EL (cell line): ENCODE measurements around the gene MMP2.

Experiments used
- DNase-seq: peaks from one replicate; pipeline ENCODE4 v3.0.0-alpha.2; 2016

Gene MMP2

DNA sequence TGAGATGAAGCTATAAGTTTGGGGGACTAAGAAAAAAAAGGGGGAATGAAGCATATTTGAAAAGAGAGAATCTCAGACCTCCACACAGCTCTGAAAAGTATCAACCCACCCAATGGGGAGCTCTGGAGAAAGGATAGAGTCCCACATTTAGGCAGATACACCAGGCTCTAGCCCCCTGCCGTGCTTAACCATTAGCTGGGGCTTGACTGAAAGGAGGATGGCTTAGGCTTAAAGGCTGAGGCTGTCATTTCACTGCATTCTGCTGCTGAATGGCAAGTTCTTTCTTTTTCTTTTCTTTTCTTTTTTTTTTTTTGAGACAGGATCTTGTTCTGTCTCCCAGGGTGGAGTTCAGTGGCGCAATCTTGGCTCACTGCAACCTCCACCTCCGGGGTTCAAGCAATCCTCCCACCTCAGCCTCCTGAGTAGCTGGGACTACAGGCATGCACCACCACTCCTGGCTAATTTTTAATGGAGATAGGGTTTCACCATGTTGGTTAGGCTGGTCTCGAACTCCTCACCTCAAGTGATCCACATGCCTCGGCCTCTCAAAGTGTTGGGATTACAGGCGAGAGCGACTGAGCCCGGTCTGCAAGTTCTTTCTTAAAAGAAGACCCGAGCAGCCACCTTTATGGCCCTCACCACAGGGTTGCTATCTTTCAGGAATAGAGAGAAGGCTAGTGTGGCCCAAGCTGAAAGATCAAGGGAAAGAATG, 9.0 kb upstream of the MMP2 start:
- DNase-seq: no peak

GRCh38 chr16:55470533-55471371, 8.2 kb upstream of the MMP2 start:
- DNase-seq: peak; percentile 71

GRCh38 chr16:55471448-55472097, 7.4 kb upstream of the MMP2 start:
- peak; percentile 89 for DNase-seq

- no peak for DNase-seq
These were observed 5.4 kb upstream of the MMP2 start for GRCh38 chr16:55473587-55473986.

GRCh38 chr16:55474821-55475220, 4.2 kb upstream of the MMP2 start:
- DNase-seq: no peak

GRCh38 chr16:55475919-55476318, 3.1 kb upstream of the MMP2 start:
- DNase-seq: no peak

DNA sequence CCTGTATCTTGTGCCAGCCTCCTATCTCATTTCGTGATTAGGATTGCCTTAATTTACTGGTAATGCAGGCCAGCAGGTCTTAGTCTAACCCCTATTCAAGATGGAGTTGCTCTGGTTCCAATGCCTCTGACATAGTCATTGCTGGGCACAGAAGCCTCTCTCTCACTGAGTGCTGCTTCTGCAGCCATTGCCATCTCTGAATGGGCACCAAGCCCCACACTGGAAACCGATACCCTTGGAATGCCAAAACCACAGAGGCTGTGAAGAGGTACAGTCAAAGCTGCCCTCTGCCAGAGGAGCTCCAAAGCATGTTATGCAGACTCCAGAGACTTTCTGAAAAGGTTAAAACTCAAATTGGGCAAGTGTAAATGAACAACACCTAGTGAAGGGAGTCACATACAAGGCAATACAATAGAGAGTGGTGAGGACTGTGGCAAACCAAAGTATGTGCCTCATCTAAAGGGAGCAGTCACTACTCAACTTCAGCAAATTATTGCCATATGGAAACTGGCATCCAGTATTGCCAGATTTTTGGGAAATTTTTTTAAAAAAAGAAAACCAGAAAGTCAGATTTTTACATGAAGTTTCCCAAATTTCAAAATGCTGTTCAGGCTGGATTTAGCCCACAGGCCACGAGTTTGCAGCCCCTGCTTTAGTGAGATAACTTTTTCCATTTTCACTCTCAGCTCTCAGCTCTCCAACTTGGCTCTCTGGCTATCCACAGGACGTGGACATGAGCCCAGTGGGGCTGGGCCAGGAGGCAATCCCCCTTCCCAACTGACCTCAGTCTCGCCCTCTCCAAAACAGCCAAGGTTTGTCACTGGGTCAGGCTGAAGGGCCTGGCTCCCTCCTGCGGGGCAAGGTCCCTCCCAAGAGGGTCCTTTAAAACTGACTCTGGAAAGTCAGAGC, 2.1 kb upstream of the MMP2 start:
- DNase-seq: no peak

- DNase-seq: no peak
These were observed 1.3 kb upstream of the MMP2 start for GRCh38 chr16:55477736-55478135.

DNA sequence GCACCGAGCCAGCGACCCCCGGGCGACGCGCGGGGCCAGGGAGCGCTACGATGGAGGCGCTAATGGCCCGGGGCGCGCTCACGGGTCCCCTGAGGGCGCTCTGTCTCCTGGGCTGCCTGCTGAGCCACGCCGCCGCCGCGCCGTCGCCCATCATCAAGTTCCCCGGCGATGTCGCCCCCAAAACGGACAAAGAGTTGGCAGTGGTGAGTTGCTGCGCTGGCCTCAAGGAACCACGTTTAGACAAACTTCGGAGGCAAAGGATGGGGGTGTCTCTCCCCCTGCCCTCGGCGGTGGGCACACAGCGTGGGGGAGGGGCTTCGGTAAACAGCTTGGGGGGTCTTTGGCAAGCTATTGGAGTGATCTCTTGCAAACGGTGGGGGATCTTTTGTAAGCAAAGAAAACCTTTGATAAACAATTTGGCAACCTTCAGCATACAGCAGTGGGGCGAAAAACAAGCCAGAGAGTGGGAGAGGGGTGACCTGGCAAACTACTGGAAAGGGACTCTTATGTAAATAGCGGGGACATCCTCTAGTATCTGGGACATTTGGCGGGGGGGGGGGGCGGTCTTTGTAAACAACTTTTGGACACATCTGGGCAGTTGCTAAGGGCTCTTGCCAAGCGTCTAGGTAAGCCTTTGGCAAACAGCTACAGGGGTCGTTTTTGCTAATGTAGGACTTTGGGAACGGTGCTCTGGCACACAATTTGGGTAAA, 587 bp downstream of the MMP2 start:
- DNase-seq: peak; percentile 26

- DNase-seq: peak; percentile 91
These were observed 1.2 kb downstream of the MMP2 start for GRCh38 chr16:55480228-55480655.

DNA sequence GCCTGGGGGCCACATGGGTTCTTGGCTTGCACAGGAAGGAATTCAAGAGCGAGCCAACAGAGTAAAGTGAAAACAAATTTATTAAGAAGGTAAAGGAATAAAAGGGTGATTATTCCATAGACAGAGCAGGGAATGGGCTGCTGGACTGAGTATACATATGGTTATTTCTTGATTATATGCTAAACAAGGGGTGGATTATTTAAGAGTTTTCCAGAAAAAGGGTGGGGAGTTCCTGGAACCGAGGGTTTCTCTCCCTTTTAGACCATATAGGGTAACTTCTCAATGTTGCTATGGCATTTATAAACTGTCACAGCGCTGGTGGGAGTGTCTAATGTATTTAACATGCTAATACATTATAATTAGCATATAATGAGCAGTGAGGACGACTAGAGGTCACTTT, 2.0 kb downstream of the MMP2 start:
- DNase-seq: no peak

GRCh38 chr16:55482056-55482455, 3.1 kb downstream of the MMP2 start:
- peak; percentile 43 for DNase-seq

GRCh38 chr16:55487048-55487803, 8.2 kb downstream of the MMP2 start:
- DNase-seq: peak; percentile 77

GRCh38 chr16:55488306-55488705, 9.3 kb downstream of the MMP2 start:
- no peak for DNase-seq

DNA sequence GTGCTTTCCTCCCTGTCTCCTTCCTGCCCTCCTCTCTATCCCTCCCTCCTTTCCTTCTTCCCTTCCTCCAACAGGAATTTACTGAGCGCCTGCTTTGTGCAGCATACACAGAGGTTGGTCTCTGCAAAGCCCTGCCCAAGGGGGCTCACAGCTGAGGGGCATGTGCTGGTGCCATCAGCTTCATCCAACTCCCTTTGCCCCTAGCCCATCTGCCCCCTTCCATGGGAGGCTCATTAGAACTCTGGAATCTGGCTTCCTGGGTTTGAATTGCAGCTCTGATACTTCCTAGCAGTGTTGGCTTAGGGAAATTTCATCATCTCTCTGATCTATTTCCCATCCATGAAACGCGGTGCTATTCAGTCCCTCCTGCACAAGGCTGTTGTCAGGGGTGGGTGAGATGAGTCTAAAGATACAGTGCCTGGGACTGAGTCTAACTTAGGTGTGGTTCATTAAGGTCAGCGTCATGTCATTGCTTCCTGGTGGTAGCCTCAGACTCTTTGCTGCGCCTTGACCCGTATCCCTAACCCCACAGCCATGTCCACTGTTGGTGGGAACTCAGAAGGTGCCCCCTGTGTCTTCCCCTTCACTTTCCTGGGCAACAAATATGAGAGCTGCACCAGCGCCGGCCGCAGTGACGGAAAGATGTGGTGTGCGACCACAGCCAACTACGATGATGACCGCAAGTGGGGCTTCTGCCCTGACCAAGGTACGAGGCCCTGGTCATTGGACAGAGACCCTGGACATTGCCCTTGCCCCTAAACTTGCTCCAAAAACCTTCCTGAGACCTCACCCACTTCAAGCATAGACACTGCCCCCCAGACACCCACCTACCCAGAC, 10.3 kb downstream of the MMP2 start:
- no peak for DNase-seq

DNA sequence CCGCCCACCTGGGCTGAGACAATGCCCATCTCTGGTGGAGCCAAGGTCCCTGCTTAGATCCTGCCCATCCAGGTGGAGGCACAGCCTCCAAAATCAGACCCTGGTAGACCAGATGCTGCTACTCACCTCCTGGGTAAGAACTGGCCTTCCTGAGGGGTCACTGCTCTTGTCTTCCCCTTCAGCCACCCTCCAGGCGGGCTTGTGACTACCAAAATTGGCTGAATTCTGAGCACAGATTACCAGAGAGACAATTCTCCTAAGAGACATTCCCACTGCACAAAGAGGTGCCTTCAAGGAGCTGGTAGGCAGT, 10.9 kb downstream of the MMP2 start:
- DNase-seq: no peak

DNA sequence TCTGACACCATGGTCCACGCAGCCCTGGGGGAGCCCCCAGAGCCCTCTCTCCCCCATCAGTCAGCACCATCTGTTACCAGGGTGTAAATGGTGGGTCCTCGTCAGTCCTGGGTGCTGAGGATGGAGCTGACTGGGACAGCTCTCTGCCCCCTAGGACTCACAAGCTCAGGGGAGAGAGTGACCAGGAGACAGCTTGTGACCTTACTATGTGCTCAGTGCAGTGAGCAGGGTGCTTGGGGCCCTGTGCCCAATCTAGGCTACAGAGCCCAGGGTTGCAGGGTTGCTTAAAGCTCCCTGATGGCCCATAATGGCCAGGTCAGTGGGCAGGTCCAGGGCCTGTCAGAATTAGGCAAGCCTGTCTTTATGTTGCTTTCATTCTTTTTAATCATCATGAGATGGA, 11.3 kb downstream of the MMP2 start:
- DNase-seq: no peak

DNA sequence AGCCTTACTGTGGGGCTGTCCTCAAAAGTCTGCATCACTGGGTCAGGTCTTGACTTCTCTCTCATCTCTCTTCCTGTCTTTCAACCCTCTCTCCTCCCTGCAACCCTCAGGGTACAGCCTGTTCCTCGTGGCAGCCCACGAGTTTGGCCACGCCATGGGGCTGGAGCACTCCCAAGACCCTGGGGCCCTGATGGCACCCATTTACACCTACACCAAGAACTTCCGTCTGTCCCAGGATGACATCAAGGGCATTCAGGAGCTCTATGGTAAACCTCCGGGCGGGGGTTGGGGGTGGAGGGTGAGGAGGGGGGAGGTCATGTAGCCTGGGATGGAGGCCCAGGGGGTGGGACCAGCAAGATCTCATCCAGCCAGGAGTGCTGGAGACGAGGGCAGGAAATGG, 12.7 kb downstream of the MMP2 start:
- no peak for DNase-seq

- no peak for DNase-seq
These were observed 13.9 kb downstream of the MMP2 start for GRCh38 chr16:55492756-55493380.

- DNase-seq: peak; percentile 86
These were observed 16.0 kb downstream of the MMP2 start for GRCh38 chr16:55494994-55495421.
